GM19452 (cell line): ENCODE data around the gene ADAMTS4.
A peak's percentile ranks its signal among the peaks of the same experiment; 100 is the strongest.

Experiments used
- ATAC-seq: cut with Tn5 transposase; IDR thresholded peaks from one replicate; pipeline ENCODE4 v1.9.1; 2021; ENCODE audit not compliant: unreplicated experiment

ADAMTS4 gene

GRCh38 chr1:161158316-161159010 is 40.4 kb downstream of the ADAMTS4 start:
- no peak for ATAC-seq

- ATAC-seq = no peak
These were observed 41.0 kb downstream of the ADAMTS4 start for GRCh38 chr1:161157867-161158266.

GRCh38 chr1:161153682-161154337 is 45.0 kb downstream of the ADAMTS4 start, which contains the start of gene UFC1:
UFC1 (plus strand) TSS chr1:161153978; CDS start chr1:161153998, 20 bp downstream.
- peak; percentile 93 for ATAC-seq

- ATAC-seq = no peak
These were observed 45.7 kb downstream of the ADAMTS4 start for GRCh38 chr1:161153176-161153575.

GRCh38 chr1:161145832-161146231 is 53.0 kb downstream of the ADAMTS4 start:
- ATAC-seq = no peak

- ATAC-seq = no peak
These were observed 58.0 kb downstream of the ADAMTS4 start for GRCh38 chr1:161140755-161141400.

DNA sequence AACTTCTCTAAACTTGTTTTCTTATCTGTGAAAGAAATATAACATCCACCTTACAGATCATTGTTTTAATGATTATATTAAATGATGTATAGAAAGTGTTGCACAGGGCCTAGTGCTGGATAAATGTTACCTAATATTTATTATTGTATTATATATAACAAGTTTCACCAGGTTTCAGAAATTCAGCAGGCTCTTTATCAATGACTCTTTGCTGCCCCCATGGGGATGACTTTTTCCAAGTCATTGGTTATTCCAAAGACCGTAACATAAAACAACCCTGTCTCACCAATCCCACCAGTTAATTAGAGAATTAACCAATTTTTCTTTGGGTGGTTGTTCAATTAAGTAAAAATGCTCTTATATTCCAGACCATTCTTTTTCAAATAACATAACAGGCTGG is 59.1 kb downstream of the ADAMTS4 start:
- ATAC-seq = no peak

GRCh38 chr1:161138431-161138830 is 60.4 kb downstream of the ADAMTS4 start:
- no peak for ATAC-seq

DNA sequence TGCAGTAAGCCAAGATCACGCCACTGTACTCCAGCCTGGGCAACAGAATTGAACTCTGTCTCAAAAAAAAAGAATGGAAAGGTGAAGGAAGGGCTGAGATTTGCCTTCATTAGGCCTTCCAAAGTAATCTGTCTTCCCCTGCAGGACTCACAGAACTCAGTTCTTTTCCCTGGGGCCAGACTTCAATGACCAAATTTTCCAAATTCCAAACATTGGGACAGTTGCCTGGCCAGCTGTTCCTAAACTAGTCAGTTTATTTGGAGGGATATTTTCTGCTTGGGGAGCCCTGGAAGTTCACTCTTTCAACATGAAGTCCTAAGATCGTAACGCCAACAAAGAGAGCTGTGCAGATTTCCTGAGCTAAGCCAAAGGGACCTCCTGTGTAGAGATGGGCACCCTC is 61.0 kb downstream of the ADAMTS4 start:
- ATAC-seq = no peak
